Parathyroid adenoma (tissue), 2 donors: ENCODE measurements around the gene SPECC1.

ENCODE experiments used
- H2AFZ ChIP-seq: fragments of 300-600 bp; sonication (generic); one replicate; pipeline ENCODE4 v1.7.0; 2017; ENCODE audit warnings: antibody characterized with exemption, mild to moderate bottlenecking
- H3K27ac ChIP-seq: fragments of 300-600 bp; sonication (generic); one replicate; pipeline ENCODE4 v1.7.0; 2017
- H3K27me3 ChIP-seq: fragments of 300-600 bp; sonication (generic); one replicate; pipeline ENCODE4 v1.7.0; 2017; ENCODE audit warnings: low read length; ENCODE audit not compliant: control insufficient read depth, insufficient read depth
- H3K36me3 ChIP-seq: fragments of 300-600 bp; sonication (generic); one replicate; pipeline ENCODE4 v1.7.0; 2017; ENCODE audit warnings: low read length; ENCODE audit not compliant: control insufficient read depth, insufficient read depth
- H3K4me1 ChIP-seq: fragments of 300-600 bp; sonication (generic); one replicate; pipeline ENCODE4 v1.7.0; 2017; ENCODE audit warnings: control low read depth
- H3K4me2 ChIP-seq: fragments of 300-600 bp; sonication (generic); one replicate; pipeline ENCODE4 v1.7.0; 2017; ENCODE audit warnings: low read length
- H3K4me3 ChIP-seq: fragments of 300-600 bp; sonication (generic); one replicate; pipeline ENCODE4 v1.7.0; 2017; ENCODE audit warnings: low read depth, low read length
- H3K79me2 ChIP-seq: fragments of 300-600 bp; sonication (generic); one replicate; pipeline ENCODE4 v1.7.0; 2017; ENCODE audit warnings: control low read depth
- H3K9ac ChIP-seq: fragments of 300-600 bp; sonication (generic); one replicate; pipeline ENCODE4 v1.7.0; 2017; ENCODE audit warnings: mild to moderate bottlenecking
- H3K9me3 ChIP-seq: fragments of 300-600 bp; sonication (generic); one replicate; pipeline ENCODE4 v1.7.0; 2017; ENCODE audit warnings: low read length; ENCODE audit not compliant: control insufficient read depth
- CTCF ChIP-seq: fragments of 300-600 bp; sonication (generic); IDR thresholded peaks from one replicate; pipeline ENCODE4 v1.7.0; 2017; ENCODE audit warnings: antibody characterized with exemption, mild to moderate bottlenecking
- donor health status: primary hyperparathyroidism.

Gene SPECC1

GRCh38 chr17:20121359-20122253, 112.4 kb downstream of the SPECC1 start:
- no peak overlapping the region for H3K4me3 ChIP-seq

GRCh38 chr17:20122254-20122879, 113.2 kb downstream of the SPECC1 start:
- H3K36me3 ChIP-seq = no peaks in the 10 kb centered on the region
- H2AFZ ChIP-seq = no peak overlapping the region
- no peaks in the 10 kb centered on the region for H3K27me3 ChIP-seq
- H3K9ac ChIP-seq = no peak overlapping the region
- no peaks in the 10 kb centered on the region for H3K9me3 ChIP-seq
- TF ChIP-seq CTCF = no peak
- no peaks in the 10 kb centered on the region for H3K79me2 ChIP-seq
- H3K27ac ChIP-seq = no peak overlapping the region
- H3K4me2 ChIP-seq = no peak overlapping the region
- no peaks in the 10 kb centered on the region for H3K4me1 ChIP-seq
- no peak overlapping the region for H3K4me3 ChIP-seq

More at GRCh38 chr17:20121359-20122253, 112.4 kb downstream of the SPECC1 start:
- H3K4me2 ChIP-seq = no peak overlapping the region
- no peaks in the 10 kb centered on the region for H3K27me3 ChIP-seq
- no peaks in the 10 kb centered on the region for H3K79me2 ChIP-seq
- H3K4me1 ChIP-seq = no peaks in the 10 kb centered on the region
- no peak overlapping the region for H3K27ac ChIP-seq
- H2AFZ ChIP-seq = no peak overlapping the region
- H3K9me3 ChIP-seq = no peaks in the 10 kb centered on the region
- no peaks in the 10 kb centered on the region for H3K36me3 ChIP-seq
- H3K9ac ChIP-seq = no peak overlapping the region
- peak; percentile 88 for TF ChIP-seq CTCF

GRCh38 chr17:20123209-20123608, 114.0 kb downstream of the SPECC1 start:
- Histone ChIP-seq H2AFZ (no peak overlapping the region), H3K9me3 (no peaks in the 10 kb centered on the region), H3K36me3 (no peaks in the 10 kb centered on the region), H3K4me3 (no peak overlapping the region), H3K27ac (no peak overlapping the region), H3K4me2 (no peak overlapping the region), H3K79me2 (no peaks in the 10 kb centered on the region), H3K4me1 (no peaks in the 10 kb centered on the region), H3K9ac (no peak overlapping the region), H3K27me3 (no peaks in the 10 kb centered on the region)
- TF ChIP-seq CTCF = no peak

- Histone ChIP-seq H3K4me1 (no peaks in the 10 kb centered on the region), H3K4me3 (no peak overlapping the region), H3K9me3 (no peaks in the 10 kb centered on the region), H2AFZ (no peak overlapping the region), H3K36me3 (no peaks in the 10 kb centered on the region), H3K4me2 (no peak overlapping the region), H3K27ac (no peak overlapping the region), H3K27me3 (no peaks in the 10 kb centered on the region), H3K79me2 (no peaks in the 10 kb centered on the region), H3K9ac (no peak overlapping the region)
- no peak for TF ChIP-seq CTCF
Measured at GRCh38 chr17:20125724-20126123, 116.6 kb downstream of the SPECC1 start.
